Cardiac muscle cell (in vitro differentiated cells and primary cell): ENCODE results near the gene PPP2R2C. TPM values are rescaled to one million over a fixed set of nuclear protein-coding genes. Genes with fewer than 3 reads are reported as not detected.

Source experiments
- DNase-seq, 2 donors: peaks; one replicate each; pipeline versions ENCODE4 v3.0.0 to v3.0.0-alpha.2; 2010 to 2017; ENCODE audit warnings: low read depth in 1 of 2, low spot score in 1 of 2
- H3K27ac ChIP-seq: fragments of 200-600 bp; sonication (generic); 2 replicates; pipeline ENCODE4 v1.5.1; 2016
- H3K27me3 ChIP-seq: fragments of 200-600 bp; sonication (generic); 2 replicates; pipeline ENCODE4 v1.6.0; 2016; ENCODE audit warnings: control low read depth
- H3K36me3 ChIP-seq: fragments of 200-600 bp; sonication (generic); 2 replicates; pipeline ENCODE4 v1.5.1; 2016; ENCODE audit warnings: control low read depth
- H3K4me1 ChIP-seq: fragments of 200-600 bp; sonication (generic); 2 replicates; pipeline ENCODE4 v1.8.1; 2017; ENCODE audit warnings: low read depth, mild to moderate bottlenecking, mixed run types
- H3K4me3 ChIP-seq: fragments of 200-600 bp; sonication (generic); 2 replicates; pipeline ENCODE4 v1.5.1; 2016; ENCODE audit warnings: mild to moderate bottlenecking
- H3K9me3 ChIP-seq: fragments of 200-600 bp; sonication (generic); 2 replicates; pipeline ENCODE4 v1.5.1; 2017; ENCODE audit warnings: low read depth, mild to moderate bottlenecking, control low read depth
- CTCF ChIP-seq: IDR thresholded peaks from 2 replicates; pipeline ENCODE4 v1.5.1; 2012; ENCODE audit warnings: low read depth, mild to moderate bottlenecking, low read length
- polyA plus RNA-seq: library from polyadenylated mRNA; unstranded; fragments of >200 nt; fragmentation: Nextera tagmentation; extraction: Ambion mirVana; gene quantifications from 2 replicates; pipeline ENCODE4 v1.2.1, GENCODE V29; 2016
- total RNA-seq: library from RNA; depleted of rRNA; stranded (reverse); fragments of >200 nt; gene quantifications from 2 replicates; pipeline ENCODE4 v1.2.3, GENCODE V29; 2016

The PPP2R2C gene
- total and polyA plus RNA-seq, 2 experiments from 2014 or later: not detected

DNA sequence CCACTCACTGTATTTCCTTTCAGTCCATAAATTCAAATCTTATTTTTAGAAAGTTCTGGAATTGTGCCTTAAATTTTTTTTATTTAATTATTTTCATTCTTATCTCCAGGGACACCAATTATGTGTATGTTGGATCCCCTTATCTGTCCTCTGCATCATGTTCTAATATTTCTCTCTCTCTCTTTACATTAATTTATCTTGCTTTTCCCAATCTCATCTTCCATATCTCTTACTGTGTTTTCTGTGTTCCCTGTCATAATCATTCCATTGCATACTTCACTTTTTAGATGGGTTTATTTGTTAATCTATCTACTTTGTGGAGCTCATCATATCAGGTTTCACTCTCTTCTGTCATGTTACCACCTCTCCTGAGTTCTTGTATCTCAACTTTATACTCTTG lies 37.4 kb downstream of the PPP2R2C start:
- no peak for TF ChIP-seq CTCF
- DNase-seq: no peak
- no peak overlapping the region for H3K4me3 ChIP-seq
- H3K27ac ChIP-seq: no peak overlapping the region
- no peaks in the 10 kb centered on the region for H3K4me1 ChIP-seq
- H3K36me3 ChIP-seq: no peaks in the 10 kb centered on the region
- H3K9me3 ChIP-seq: no peaks in the 10 kb centered on the region
- no peaks in the 10 kb centered on the region for H3K27me3 ChIP-seq

GRCh38 chr4:6430927-6431326 lies 41.5 kb downstream of the PPP2R2C start:
- Histone ChIP-seq H3K27me3 (no peaks in the 10 kb centered on the region), H3K27ac (no peak overlapping the region), H3K36me3 (no peaks in the 10 kb centered on the region), H3K4me3 (no peak overlapping the region), H3K9me3 (no peaks in the 10 kb centered on the region), H3K4me1 (no peaks in the 10 kb centered on the region)
- TF ChIP-seq CTCF: no peak
- no peak for DNase-seq

GRCh38 chr4:6427439-6428090 lies 44.8 kb downstream of the PPP2R2C start:
- DNase-seq: no peak
- Histone ChIP-seq H3K36me3 (no peaks in the 10 kb centered on the region), H3K27me3 (no peaks in the 10 kb centered on the region), H3K9me3 (no peaks in the 10 kb centered on the region), H3K4me3 (no peak overlapping the region), H3K27ac (no peak overlapping the region), H3K4me1 (no peaks in the 10 kb centered on the region)
- no peak for TF ChIP-seq CTCF

GRCh38 chr4:6426571-6427438 lies 45.6 kb downstream of the PPP2R2C start:
- H3K27ac ChIP-seq: no peak overlapping the region
- no peak for TF ChIP-seq CTCF
- no peak for DNase-seq
- no peaks in the 10 kb centered on the region for H3K4me1 ChIP-seq
- H3K4me3 ChIP-seq: no peak overlapping the region
- no peaks in the 10 kb centered on the region for H3K9me3 ChIP-seq
- H3K27me3 ChIP-seq: no peaks in the 10 kb centered on the region
- H3K36me3 ChIP-seq: no peaks in the 10 kb centered on the region

- Histone ChIP-seq H3K4me3 (no peak overlapping the region), H3K9me3 (no peaks in the 10 kb centered on the region), H3K27ac (no peak overlapping the region), H3K4me1 (no peaks in the 10 kb centered on the region), H3K36me3 (no peaks in the 10 kb centered on the region), H3K27me3 (no peaks in the 10 kb centered on the region)
- TF ChIP-seq CTCF: no peak
- no peak for DNase-seq
These were observed 46.5 kb downstream of the PPP2R2C start for GRCh38 chr4:6425911-6426310.
